ENCODE measurements around the gene LMF1.

LMF1 gene

GRCh38 chr16:990516-991291, 19.9 kb upstream of the LMF1 start:
- Histone ChIP-seq H3K36me3 (ENCODE audit: low read length) (no peaks in the 10 kb centered on the region), H2AFZ (ENCODE audit: low read depth, low read length, severe bottlenecking) (no peak overlapping the region), H3K9ac (ENCODE audit: low read length) (no peak overlapping the region), H3K4me2 (ENCODE audit: low read depth, low read length, poor library complexity, severe bottlenecking) (no peak overlapping the region), H4K20me1 (ENCODE audit: low read depth, low read length) (no peaks in the 10 kb centered on the region), H3K9me3 (ENCODE audit: insufficient read depth, low read length) (no peaks in the 10 kb centered on the region), H3K79me2 (ENCODE audit: insufficient read depth, low read length) (no peaks in the 10 kb centered on the region), H3K27me3 (ENCODE audit: low read length) (no peaks in the 10 kb centered on the region), H3K9me2 (replicated peaks; ENCODE audit: insufficient read depth, low read length) (no peaks in the 10 kb centered on the region), H3K4me3 (ENCODE audit: insufficient read depth, low read length, poor library complexity, severe bottlenecking) (no peak overlapping the region), H3K27ac (ENCODE audit: low read depth, low read length) (no peak overlapping the region), H3F3A (ENCODE audit: insufficient read depth) (no peaks in the 10 kb centered on the region)
- TF ChIP-seq CTCF (IDR thresholded peaks at IDR 0.05; ENCODE audit: insufficient read depth, low read length, poor library complexity, severe bottlenecking) (no peak), EZH2phosphoT487 (conservative IDR thresholded peaks at IDR 0.05; ENCODE audit: low read length) (no peak)

DNA sequence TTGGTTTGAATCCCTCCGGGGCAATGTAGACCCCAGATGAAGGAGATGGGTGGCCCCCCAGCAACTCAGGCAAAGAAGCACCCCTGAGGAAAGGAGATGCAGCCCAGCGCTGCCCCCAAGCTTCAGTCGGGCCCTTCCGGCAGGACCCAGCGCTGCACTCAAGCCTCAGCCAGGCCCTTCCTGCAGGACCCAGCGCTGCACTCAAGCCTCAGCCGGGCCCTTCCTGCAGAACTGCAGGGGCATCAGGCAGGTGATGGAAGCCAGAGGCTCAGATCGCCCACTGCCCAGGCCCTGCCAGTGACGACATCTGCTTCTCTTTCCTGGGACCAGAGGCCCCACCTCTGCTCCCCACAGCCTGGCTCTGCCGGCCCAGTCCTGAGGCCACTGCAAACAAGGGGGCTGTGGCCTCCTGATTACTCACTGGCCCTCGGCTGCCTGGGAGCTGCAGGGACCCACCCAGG, 18.6 kb upstream of the LMF1 start:
- TF ChIP-seq CTCF (IDR thresholded peaks at IDR 0.05; ENCODE audit: insufficient read depth, low read length, poor library complexity, severe bottlenecking) (no peak), EZH2phosphoT487 (conservative IDR thresholded peaks at IDR 0.05; ENCODE audit: low read length) (no peak)
- H4K20me1 ChIP-seq (ENCODE audit: low read depth, low read length) = no peaks in the 10 kb centered on the region
- H3K27me3 ChIP-seq (ENCODE audit: low read length) = no peaks in the 10 kb centered on the region

GRCh38 chr16:988471-989353, 17.9 kb upstream of the LMF1 start:
- TF ChIP-seq EZH2phosphoT487 (conservative IDR thresholded peaks at IDR 0.05; ENCODE audit: low read length) (no peak), CTCF (IDR thresholded peaks at IDR 0.05; ENCODE audit: insufficient read depth, low read length, poor library complexity, severe bottlenecking) (no peak)
- H3K79me2 ChIP-seq (ENCODE audit: insufficient read depth, low read length) = no peaks in the 10 kb centered on the region
- no peaks in the 10 kb centered on the region for H4K20me1 ChIP-seq (ENCODE audit: low read depth, low read length)
- no peaks in the 10 kb centered on the region for H3K27me3 ChIP-seq (ENCODE audit: low read length)
- H3K9me2 ChIP-seq (replicated peaks; ENCODE audit: insufficient read depth, low read length) = no peaks in the 10 kb centered on the region
- H2AFZ ChIP-seq (ENCODE audit: low read depth, low read length, severe bottlenecking) = no peak overlapping the region
- H3K4me3 ChIP-seq (ENCODE audit: insufficient read depth, low read length, poor library complexity, severe bottlenecking) = no peak overlapping the region
- H3K4me2 ChIP-seq (ENCODE audit: low read depth, low read length, poor library complexity, severe bottlenecking) = no peak overlapping the region
- H3K27ac ChIP-seq (ENCODE audit: low read depth, low read length) = no peak overlapping the region
- no peaks in the 10 kb centered on the region for H3K9me3 ChIP-seq (ENCODE audit: insufficient read depth, low read length)
- no peaks in the 10 kb centered on the region for H3F3A ChIP-seq (ENCODE audit: insufficient read depth)
- H3K36me3 ChIP-seq (ENCODE audit: low read length) = no peaks in the 10 kb centered on the region
- no peak overlapping the region for H3K9ac ChIP-seq (ENCODE audit: low read length)

More for the DNA sequence above, 18.6 kb upstream of the LMF1 start:
- Histone ChIP-seq H3K9me2 (replicated peaks; ENCODE audit: insufficient read depth, low read length) (no peaks in the 10 kb centered on the region), H3K36me3 (ENCODE audit: low read length) (no peaks in the 10 kb centered on the region), H3K9ac (ENCODE audit: low read length) (no peak overlapping the region), H3F3A (ENCODE audit: insufficient read depth) (no peaks in the 10 kb centered on the region), H3K79me2 (ENCODE audit: insufficient read depth, low read length) (no peaks in the 10 kb centered on the region), H3K4me3 (ENCODE audit: insufficient read depth, low read length, poor library complexity, severe bottlenecking) (no peak overlapping the region), H3K9me3 (ENCODE audit: insufficient read depth, low read length) (no peaks in the 10 kb centered on the region), H2AFZ (ENCODE audit: low read depth, low read length, severe bottlenecking) (no peak overlapping the region), H3K4me2 (ENCODE audit: low read depth, low read length, poor library complexity, severe bottlenecking) (no peak overlapping the region), H3K27ac (ENCODE audit: low read depth, low read length) (no peak overlapping the region)

Measured in SU-DHL-6 (cell line).